HCT116 (cell line): ENCODE data around the gene PRPSAP1. TPM values are rescaled to one million over a fixed set of nuclear protein-coding genes. Genes with fewer than 3 reads are reported as not detected.

ENCODE experiments used
- ATAC-seq: fragments of 200-7000 bp; cut with Tn5 transposase; 2 replicates; pipeline ENCODE4 v1.9.1; 2020; ENCODE audit warnings: mild to moderate bottlenecking, moderate library complexity
- BruUV-seq: library from RNA; stranded (reverse); fragments of 400-500 nt; replicated peaks from 2 replicates; lab custom pipeline; 2021; lab: Mats Ljungman, UMichigan
- CTCF ChIA-PET: fragments of 300-600 bp; sonication (Branson Sonifier 250); formaldehyde crosslinking; loops from one replicate; lab custom pipeline; 2021; ENCODE audit warnings: antibody characterized with exemption; lab: Charles Lee
- POLR2A ChIA-PET: fragments of 300-600, 350-600 bp; sonication (Branson Sonifier 250); formaldehyde crosslinking; loops from one replicate; lab custom pipeline; 2021; ENCODE audit warnings: antibody characterized with exemption; lab: Charles Lee
- RAD21 ChIA-PET, 2 experiments: fragments of 300-600 bp; sonication (Branson Sonifier 250); formaldehyde crosslinking; loops; one replicate each; lab custom pipeline; 2023; ENCODE audit warnings: low total read pairs in 2 of 2; ENCODE audit not compliant: uncharacterized antibody in 2 of 2, unreplicated experiment in 2 of 2, low non-redundant PET in 1 of 2; lab: Charles Lee
- DNase-seq: peaks from one replicate; pipeline ENCODE4 v3.0.0-alpha.2; 2010; ENCODE audit warnings: low read depth, low spot score
- H2AFZ ChIP-seq: fragments of 200-600 bp; shearing (Covaris generic), sonication (generic); 2 replicates; pipeline ENCODE4 v1.6.1; 2017; ENCODE audit warnings: low read depth, mixed run types, mixed read lengths, antibody characterized with exemption, low read length; ENCODE audit not compliant: poor library complexity, severe bottlenecking
- H3K27ac ChIP-seq: 2 replicates; pipeline ENCODE4 v1.5.1; 2012; ENCODE audit warnings: low read depth, low read length
- H3K27me3 ChIP-seq: fragments of 200-600 bp; sonication (generic); 2 replicates; pipeline ENCODE4 v1.6.1; 2016; ENCODE audit warnings: mixed run types, low read length, mixed read lengths; ENCODE audit not compliant: insufficient read depth
- H3K36me3 ChIP-seq, 2 experiments: fragments of 200-500 bp in 1 of 2; fragments of 200-600 bp in 1 of 2; sonication (Bioruptor generic) in 1 of 2; sonication (generic) in 1 of 2; 2 replicates each; pipeline versions ENCODE4 v1.5.1 to v1.6.1; 2014 to 2016; ENCODE audit warnings: low read length in 2 of 2, inconsistent platforms in 1 of 2, mixed read lengths in 1 of 2, mixed run types in 1 of 2; ENCODE audit not compliant: insufficient read depth in 2 of 2, control insufficient read depth in 1 of 2
- H3K4me1 ChIP-seq, 2 experiments: fragments of 200-600 bp in 1 of 2; sonication (generic) in 1 of 2; 2 replicates each; pipeline versions ENCODE4 v1.5.1 to v1.6.1; 2012 to 2017; ENCODE audit warnings: low read length in 2 of 2, inconsistent platforms in 1 of 2, mild to moderate bottlenecking in 1 of 2, mixed read lengths in 1 of 2, mixed run types in 1 of 2, moderate library complexity in 1 of 2; ENCODE audit not compliant: insufficient read depth in 2 of 2, control insufficient read depth in 1 of 2
- H3K4me2 ChIP-seq: fragments of 200-600 bp; sonication (generic); 2 replicates; pipeline ENCODE4 v1.6.1; 2017; ENCODE audit warnings: mixed run types, low read length, mixed read lengths
- H3K4me3 ChIP-seq, 2 experiments: fragments of 200-600 bp in 1 of 2; sonication (generic) in 1 of 2; replicated peaks in 1 of 2; 2 replicates each; pipeline ENCODE4 v1.5.1; 2011 to 2016; ENCODE audit warnings: low read length in 2 of 2, control low read depth in 1 of 2, low read depth in 1 of 2, mild to moderate bottlenecking in 1 of 2, mixed read lengths in 1 of 2, mixed run types in 1 of 2
- H3K79me2 ChIP-seq: fragments of 200-600 bp; sonication (generic); 2 replicates; pipeline ENCODE4 v1.6.1; 2017; ENCODE audit warnings: mild to moderate bottlenecking, mixed run types, low read length, moderate library complexity, mixed read lengths; ENCODE audit not compliant: insufficient read depth
- H3K9ac ChIP-seq: fragments of 200-600 bp; sonication (generic); 2 replicates; pipeline ENCODE4 v1.6.1; 2016; ENCODE audit warnings: low read length, mixed read lengths
- H3K9me2 ChIP-seq: fragments of 200-600 bp; sonication (generic), shearing (Covaris generic); 2 replicates; pipeline ENCODE4 v1.6.1; 2017; ENCODE audit warnings: mixed run types, mild to moderate bottlenecking, moderate library complexity; ENCODE audit not compliant: insufficient read depth
- H3K9me3 ChIP-seq, 2 experiments: fragments of 200-500 bp in 1 of 2; fragments of 200-600 bp in 1 of 2; sonication (Bioruptor generic) in 1 of 2; sonication (generic) in 1 of 2; 2 replicates each; pipeline ENCODE4 v1.6.1; 2014 to 2017; ENCODE audit warnings: low read length in 2 of 2, mixed read lengths in 2 of 2, inconsistent platforms in 1 of 2, low read depth in 1 of 2, mild to moderate bottlenecking in 1 of 2, mixed run types in 1 of 2, moderate library complexity in 1 of 2; ENCODE audit not compliant: control insufficient read depth in 1 of 2, insufficient read depth in 1 of 2
- H4K20me1 ChIP-seq: fragments of 200-600 bp; sonication (generic), shearing (Covaris generic); 2 replicates; pipeline ENCODE4 v1.6.1; 2017; ENCODE audit warnings: mixed run types, mild to moderate bottlenecking, moderate library complexity; ENCODE audit not compliant: insufficient read depth
- EZH2phosphoT487 ChIP-seq: fragments of 200-600 bp; IDR thresholded peaks from 2 replicates; pipeline ENCODE4 v1.6.1; 2018; ENCODE audit warnings: antibody characterized with exemption, borderline replicate concordance
- FOSL1 ChIP-seq: IDR thresholded peaks from 2 replicates; pipeline ENCODE4 v1.6.1; 2012; ENCODE audit warnings: low read depth
- MAX ChIP-seq: IDR thresholded peaks from 2 replicates; pipeline ENCODE4 v1.6.1; 2012
- POLR2AphosphoS5 ChIP-seq: IDR thresholded peaks from 2 replicates; pipeline ENCODE4 v1.6.1; 2011; ENCODE audit warnings: mild to moderate bottlenecking, low read depth, low read length, moderate library complexity
- RAD21 ChIP-seq: IDR thresholded peaks from 2 replicates; pipeline ENCODE4 v1.6.1; 2012; ENCODE audit warnings: low read depth, mild to moderate bottlenecking
- REST ChIP-seq: IDR thresholded peaks from 2 replicates; pipeline ENCODE4 v1.6.1; 2012; ENCODE audit warnings: low read depth
- SP1 ChIP-seq: IDR thresholded peaks from 2 replicates; pipeline ENCODE4 v1.6.1; 2012; ENCODE audit warnings: low read depth
- SRF ChIP-seq: IDR thresholded peaks from 2 replicates; pipeline ENCODE4 v1.6.1; 2012; ENCODE audit warnings: low read depth
- TCF7L2 ChIP-seq: IDR thresholded peaks from 2 replicates; pipeline ENCODE4 v1.7.0; 2011; ENCODE audit warnings: borderline replicate concordance, inconsistent platforms; ENCODE audit not compliant: insufficient read depth, insufficient read length; ENCODE audit errors: extremely low read depth
- intact Hi-C: fragments of 100-400 bp; cut with micrococcal nuclease; formaldehyde crosslinking; loops from 2 replicates; pipeline ENCODE4 v1.10.0; 2022
- total RNA-seq: library from RNA; stranded (reverse); gene quantifications from one replicate; pipeline ENCODE4 v1.2.1, GENCODE V29; 2021; ENCODE audit not compliant: unreplicated experiment
- TF ChIP-seq, protein P1 (sequence below), 3 experiments: fragments of 200-600 bp in 1 of 3; sonication (generic) in 1 of 3; IDR thresholded peaks in 2 of 3; conservative IDR thresholded peaks in 1 of 3; 2 replicates each; pipeline ENCODE4 v1.5.1; 2012 to 2017; ENCODE audit warnings: low read depth in 2 of 3, low read length in 2 of 3, antibody characterized with exemption in 1 of 3, borderline replicate concordance in 1 of 3, control low read depth in 1 of 3, mild to moderate bottlenecking in 1 of 3, mixed read lengths in 1 of 3, mixed run types in 1 of 3, moderate library complexity in 1 of 3; ENCODE audit not compliant: insufficient read depth in 1 of 3

The PRPSAP1 gene
- total RNA-seq, 1 experiment from 2014 or later = 81.4 TPM

GRCh38 chr17:76388966-76389888 lies 35.5 kb upstream of the PRPSAP1 start (continued):
- TF ChIP-seq EZH2phosphoT487 = no peak
- TF ChIP-seq, protein P1, sequence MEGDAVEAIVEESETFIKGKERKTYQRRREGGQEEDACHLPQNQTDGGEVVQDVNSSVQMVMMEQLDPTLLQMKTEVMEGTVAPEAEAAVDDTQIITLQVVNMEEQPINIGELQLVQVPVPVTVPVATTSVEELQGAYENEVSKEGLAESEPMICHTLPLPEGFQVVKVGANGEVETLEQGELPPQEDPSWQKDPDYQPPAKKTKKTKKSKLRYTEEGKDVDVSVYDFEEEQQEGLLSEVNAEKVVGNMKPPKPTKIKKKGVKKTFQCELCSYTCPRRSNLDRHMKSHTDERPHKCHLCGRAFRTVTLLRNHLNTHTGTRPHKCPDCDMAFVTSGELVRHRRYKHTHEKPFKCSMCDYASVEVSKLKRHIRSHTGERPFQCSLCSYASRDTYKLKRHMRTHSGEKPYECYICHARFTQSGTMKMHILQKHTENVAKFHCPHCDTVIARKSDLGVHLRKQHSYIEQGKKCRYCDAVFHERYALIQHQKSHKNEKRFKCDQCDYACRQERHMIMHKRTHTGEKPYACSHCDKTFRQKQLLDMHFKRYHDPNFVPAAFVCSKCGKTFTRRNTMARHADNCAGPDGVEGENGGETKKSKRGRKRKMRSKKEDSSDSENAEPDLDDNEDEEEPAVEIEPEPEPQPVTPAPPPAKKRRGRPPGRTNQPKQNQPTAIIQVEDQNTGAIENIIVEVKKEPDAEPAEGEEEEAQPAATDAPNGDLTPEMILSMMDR (IDR thresholded peaks at IDR 0.05 in 2 of 3, conservative IDR thresholded peaks at IDR 0.05 in 1 of 3; ENCODE audit: borderline replicate concordance in 1 of 3, insufficient read depth in 1 of 3, low read depth in 2 of 3, low read length in 2 of 3) = peak in 2 of 3 experiments; percentile 5 to 13; a peak in 1 of 6 replicates

GRCh38 chr17:76386966-76387765 lies 33.5 kb upstream of the PRPSAP1 start:
- POLR2A ChIA-PET = no interaction called here
- DNase-seq = no peak
- RAD21 ChIA-PET = no interaction called here

More at GRCh38 chr17:76386966-76387765, 33.5 kb upstream of the PRPSAP1 start:
- TF ChIP-seq TCF7L2 (no peak), MAX (no peak), POLR2AphosphoS5 (no peak), SRF (no peak), SP1 (no peak), RAD21 (no peak), FOSL1 (no peak), REST (no peak)
- no peak for ATAC-seq
- H3K36me3 ChIP-seq = peaks cover 5 to 12% of the 10 kb centered on the region in 2 experiments; a peak in 3 of 4 replicates
- H3K27me3 ChIP-seq = peaks cover 11% of the 10 kb centered on the region; the same call in 1 of the 2 replicates
- H2AFZ ChIP-seq = no peak overlapping the region
- no TSS peak for BruUV-seq
- no peak overlapping the region for H3K4me3 ChIP-seq
- H4K20me1 ChIP-seq = no peaks in the 10 kb centered on the region
- H3K9me2 ChIP-seq = no peaks in the 10 kb centered on the region
- H3K4me1 ChIP-seq = peaks cover 26 to 40% of the 10 kb centered on the region in 2 experiments
- no peaks in the 10 kb centered on the region for H3K79me2 ChIP-seq
- intact Hi-C loops = loop anchor here (5.0 kb wide), 1 partner anchor 35 kb away; the partner anchor contains the start of gene PRPSAP1
- H3K9ac ChIP-seq = no peak overlapping the region
- H3K27ac ChIP-seq = no peak overlapping the region
- CTCF ChIA-PET = interaction anchor here (0.5 to 4.7 kb wide), 4 partner anchors 10 to 23 kb away, joined by 6 to 42 read pairs (median 24); no protein-coding TSS in a partner anchor
- no peak overlapping the region for H3K4me2 ChIP-seq
- no peaks in the 10 kb centered on the region for H3K9me3 ChIP-seq
